Measurements from ENCODE around the gene HS3ST1. TPM values are rescaled to one million over a fixed set of nuclear protein-coding genes. Genes with fewer than 3 reads are reported as not detected.

The HS3ST1 gene
- polyA plus RNA-seq, 3 donors = 0.01 to 0.02 TPM; not detected in 1

DNA sequence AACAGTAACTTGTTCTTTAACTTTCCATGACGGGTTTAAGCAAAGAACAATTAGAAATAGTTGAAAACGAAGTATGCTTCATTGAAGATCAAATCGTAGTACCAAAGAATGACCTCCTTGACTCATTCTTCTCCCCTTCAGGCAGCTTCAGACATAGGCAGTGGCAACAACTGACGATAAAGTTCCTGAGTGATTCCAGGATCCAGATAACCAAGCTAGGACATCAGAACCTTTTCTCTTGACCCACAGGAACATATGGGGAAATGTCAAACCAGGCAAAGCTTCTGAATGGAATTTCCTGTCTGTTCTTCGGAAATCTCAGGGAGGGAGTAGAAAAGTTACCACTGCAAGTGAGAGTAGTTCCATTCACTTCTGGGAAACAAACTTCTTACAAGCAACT lies 74.2 kb downstream of the HS3ST1 start:
- 100% methylated on average over 3 of the region's 5 CpGs for WGBS (ENCODE audit: insufficient coverage)
- Mint-ChIP-seq H3K27me3 (ENCODE audit: low read depth in 3 of 3) (peaks cover 0 to 2% (median 0%) of the 10 kb centered on the region in 3 donors), H3K4me1 (no peaks in the 10 kb centered on the region), H3K4me3 (no peak overlapping the region), H3K27ac (no peak overlapping the region), H3K9me3 (peaks cover 2 to 15% (median 3%) of the 10 kb centered on the region in 7 donors), H3K36me3 (no peaks in the 10 kb centered on the region)
- no peaks in the 10 kb centered on the region for H3K79me2 ChIP-seq (ENCODE audit: insufficient read depth, low read length)
- no peaks in the 10 kb centered on the region for H3K36me3 ChIP-seq (replicated peaks in 1 of 2; ENCODE audit: control insufficient read depth in 1 of 2, insufficient read depth in 2 of 2, low read length in 2 of 2)
- no peaks in the 10 kb centered on the region for H3K27me3 ChIP-seq (ENCODE audit: control insufficient read depth in 2 of 2, insufficient read depth in 2 of 2, low read length in 2 of 2)
- H3K9me3 ChIP-seq (replicated peaks in 1 of 2; ENCODE audit: control insufficient read depth in 1 of 2, insufficient read depth in 1 of 2, low read length in 2 of 2) = no peaks in the 10 kb centered on the region
- no peak overlapping the region for H3K4me2 ChIP-seq (replicated peaks; ENCODE audit: extremely low read depth, low read length, poor library complexity, severe bottlenecking)
- H3K4me1 ChIP-seq (ENCODE audit: control insufficient read depth in 1 of 2, insufficient read depth in 2 of 2, low read length in 2 of 2) = no peaks in the 10 kb centered on the region
- intact Hi-C loops (cut with micrococcal nuclease) = no loop called here
- no peak overlapping the region for H3K9ac ChIP-seq (ENCODE audit: insufficient read depth, low read length, poor library complexity, severe bottlenecking)
- no peak overlapping the region for H3K4me3 ChIP-seq (replicated peaks in 1 of 3; ENCODE audit: low read depth in 2 of 3, low read length in 3 of 3)
- no peak for TF ChIP-seq CTCF (IDR thresholded peaks at IDR 0.05)
- no peak overlapping the region for H3K27ac ChIP-seq (ENCODE audit: low read depth in 1 of 2, low read length in 2 of 2)
- no peaks in the 10 kb centered on the region for H4K20me1 ChIP-seq (ENCODE audit: insufficient read depth, low read length)
- no peak for DNase-seq
- H2AFZ ChIP-seq (ENCODE audit: insufficient read depth, low read depth, low read length, poor library complexity, severe bottlenecking) = no peak overlapping the region

DNA sequence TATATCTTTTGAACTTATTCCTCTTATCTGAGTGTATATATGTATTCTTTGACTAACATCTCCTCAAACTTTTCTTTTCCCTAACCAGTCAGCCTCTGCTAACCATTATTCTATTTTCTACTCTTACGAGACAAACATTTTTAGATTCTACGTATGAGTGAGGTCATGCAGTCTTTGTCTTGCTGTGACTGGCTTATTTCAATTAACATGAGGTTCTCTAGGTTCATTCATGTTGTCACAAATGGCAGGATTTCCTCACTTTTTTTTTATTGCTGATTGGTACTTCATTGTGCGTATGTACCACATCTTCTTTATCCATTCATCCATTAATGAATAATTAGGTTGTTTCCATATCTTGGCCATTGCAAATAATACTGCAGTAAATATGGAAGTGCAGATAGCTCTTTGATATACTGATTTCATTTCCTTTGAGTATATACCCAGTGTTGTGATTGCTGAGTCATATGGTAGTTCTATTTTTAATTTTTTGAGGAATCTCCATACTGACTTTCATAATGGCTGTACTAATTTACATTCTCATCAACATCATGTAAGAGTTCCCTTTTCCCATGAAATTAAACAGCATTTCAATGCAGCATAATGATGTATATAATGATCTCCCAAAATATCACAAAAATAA lies 80.1 kb downstream of the HS3ST1 start:
- intact Hi-C loops (cut with micrococcal nuclease) = no loop called here

More for the DNA sequence above, 80.1 kb downstream of the HS3ST1 start:
- no peak for DNase-seq
- no peaks in the 10 kb centered on the region for H3K4me1 ChIP-seq (ENCODE audit: control insufficient read depth in 1 of 2, insufficient read depth in 2 of 2, low read length in 2 of 2)
- peaks cover 0 to 5% (median 0%) of the 10 kb centered on the region in 7 donors for H3K9me3 Mint-ChIP-seq
- no peak overlapping the region for H3K4me3 Mint-ChIP-seq
- no peak overlapping the region for H3K4me2 ChIP-seq (replicated peaks; ENCODE audit: extremely low read depth, low read length, poor library complexity, severe bottlenecking)
- no CpG with 5 or more reads among the region's 3 CpGs for WGBS (ENCODE audit: insufficient coverage)
- no peaks in the 10 kb centered on the region for H3K9me3 ChIP-seq (replicated peaks in 1 of 2; ENCODE audit: control insufficient read depth in 1 of 2, insufficient read depth in 1 of 2, low read length in 2 of 2)
- H3K4me3 ChIP-seq (replicated peaks in 1 of 3; ENCODE audit: low read depth in 2 of 3, low read length in 3 of 3) = no peak overlapping the region
- H3K36me3 ChIP-seq (replicated peaks in 1 of 2; ENCODE audit: control insufficient read depth in 1 of 2, insufficient read depth in 2 of 2, low read length in 2 of 2) = no peaks in the 10 kb centered on the region
- TF ChIP-seq CTCF (IDR thresholded peaks at IDR 0.05) = no peak
- H3K9ac ChIP-seq (ENCODE audit: insufficient read depth, low read length, poor library complexity, severe bottlenecking) = no peak overlapping the region
- H4K20me1 ChIP-seq (ENCODE audit: insufficient read depth, low read length) = no peaks in the 10 kb centered on the region
- no peak overlapping the region for H3K27ac ChIP-seq (ENCODE audit: low read depth in 1 of 2, low read length in 2 of 2)
- no peaks in the 10 kb centered on the region for H3K36me3 Mint-ChIP-seq
- H3K4me1 Mint-ChIP-seq = peaks cover 3% of the 10 kb centered on the region
- H3K27me3 Mint-ChIP-seq (ENCODE audit: low read depth in 3 of 3) = no peaks in the 10 kb centered on the region
- H3K27ac Mint-ChIP-seq = no peak overlapping the region
- H3K27me3 ChIP-seq (ENCODE audit: control insufficient read depth in 2 of 2, insufficient read depth in 2 of 2, low read length in 2 of 2) = no peaks in the 10 kb centered on the region
- H3K79me2 ChIP-seq (ENCODE audit: insufficient read depth, low read length) = no peaks in the 10 kb centered on the region
- no peak overlapping the region for H2AFZ ChIP-seq (ENCODE audit: insufficient read depth, low read depth, low read length, poor library complexity, severe bottlenecking)

Measured in CD14-positive monocyte (primary cell).